KMS-11 (cell line): ENCODE measurements around the gene IGSF23.

Experiments
- H2AFZ ChIP-seq: fragments of 200-600 bp; sonication (generic); 2 replicates; pipeline ENCODE4 v1.6.1; 2016; ENCODE audit warnings: antibody characterized with exemption, mixed run types, low read depth
- H3K27ac ChIP-seq: fragments of 200-600 bp; sonication (generic); 2 replicates; pipeline ENCODE4 v1.6.1; 2016; ENCODE audit warnings: mild to moderate bottlenecking, mixed run types
- H3K27me3 ChIP-seq: fragments of 200-600 bp; sonication (generic); 2 replicates; pipeline ENCODE4 v1.6.1; 2017; ENCODE audit warnings: mild to moderate bottlenecking, low read depth, mixed run types, moderate library complexity; ENCODE audit not compliant: insufficient read depth
- H3K36me3 ChIP-seq: fragments of 200-600 bp; sonication (generic); 2 replicates; pipeline ENCODE4 v1.6.1; 2017; ENCODE audit warnings: mild to moderate bottlenecking, mixed run types; ENCODE audit not compliant: insufficient read depth
- H3K4me1 ChIP-seq: fragments of 200-600 bp; sonication (generic); 2 replicates; pipeline ENCODE4 v1.6.1; 2016; ENCODE audit warnings: mild to moderate bottlenecking, low read depth, mixed run types; ENCODE audit not compliant: poor library complexity, severe bottlenecking
- H3K4me2 ChIP-seq: fragments of 200-600 bp; sonication (generic); 2 replicates; pipeline ENCODE4 v1.7.0; 2016; ENCODE audit warnings: mild to moderate bottlenecking, mixed run types
- H3K4me3 ChIP-seq: fragments of 200-600 bp; sonication (generic); IDR thresholded peaks from 2 replicates; pipeline ENCODE4 v1.6.1; 2017; ENCODE audit warnings: low read depth, low read length, mixed read lengths; ENCODE audit not compliant: insufficient read depth
- H3K79me2 ChIP-seq: fragments of 200-600 bp; sonication (generic); 2 replicates; pipeline ENCODE4 v1.6.1; 2016; ENCODE audit warnings: low read depth, mixed run types; ENCODE audit not compliant: insufficient read depth
- H3K9ac ChIP-seq: fragments of 200-600 bp; sonication (generic); 2 replicates; pipeline ENCODE4 v1.6.1; 2016; ENCODE audit warnings: mild to moderate bottlenecking, mixed run types
- H4K20me1 ChIP-seq: fragments of 200-600 bp; sonication (generic); 2 replicates; pipeline ENCODE4 v1.6.1; 2016; ENCODE audit warnings: mild to moderate bottlenecking, mixed run types; ENCODE audit not compliant: insufficient read depth
- CTCF ChIP-seq: fragments of 200-600 bp; sonication (generic); conservative IDR thresholded peaks from 2 replicates; pipeline ENCODE4 v1.6.1; 2017; ENCODE audit warnings: low read depth, mild to moderate bottlenecking, antibody characterized with exemption, low read length, moderate library complexity, mixed read lengths

IGSF23 gene

GRCh38 chr19:44600466-44600865 is 12.9 kb upstream of the IGSF23 start:
- Histone ChIP-seq H3K27ac (no peak overlapping the region), H3K36me3 (no peaks in the 10 kb centered on the region), H3K4me2 (no peak overlapping the region), H4K20me1 (no peaks in the 10 kb centered on the region), H3K79me2 (no peaks in the 10 kb centered on the region), H3K4me3 (no peak overlapping the region), H3K4me1 (no peaks in the 10 kb centered on the region), H3K9ac (no peak overlapping the region), H2AFZ (no peak overlapping the region), H3K27me3 (0 out of 2 replicates have a peak, but pooled peaks cover 3% of the 10 kb centered on the region)
- TF ChIP-seq CTCF: no peak

- H3K79me2 ChIP-seq: no peaks in the 10 kb centered on the region
- H3K27me3 ChIP-seq: 0 out of 2 replicates have a peak, but pooled peaks cover 3% of the 10 kb centered on the region
- H3K4me3 ChIP-seq: no peak overlapping the region
- no peaks in the 10 kb centered on the region for H4K20me1 ChIP-seq
- H3K4me2 ChIP-seq: no peak overlapping the region
- H3K36me3 ChIP-seq: no peaks in the 10 kb centered on the region
- no peaks in the 10 kb centered on the region for H3K4me1 ChIP-seq
- H2AFZ ChIP-seq: no peak overlapping the region
- TF ChIP-seq CTCF: no peak
- no peak overlapping the region for H3K27ac ChIP-seq
- H3K9ac ChIP-seq: no peak overlapping the region
Measured at GRCh38 chr19:44602081-44602480, 11.3 kb upstream of the IGSF23 start.

GRCh38 chr19:44603201-44603945 is 10.0 kb upstream of the IGSF23 start:
- Histone ChIP-seq H3K79me2 (no peaks in the 10 kb centered on the region), H3K36me3 (no peaks in the 10 kb centered on the region), H3K4me3 (no peak overlapping the region), H3K4me1 (no peaks in the 10 kb centered on the region), H3K4me2 (no peak overlapping the region), H2AFZ (no peak overlapping the region), H3K27ac (no peak overlapping the region), H4K20me1 (no peaks in the 10 kb centered on the region), H3K27me3 (0 out of 2 replicates have a peak, but pooled peaks cover 3% of the 10 kb centered on the region), H3K9ac (no peak overlapping the region)
- no peak for TF ChIP-seq CTCF

- no peak for TF ChIP-seq CTCF
- H3K9ac ChIP-seq: no peak overlapping the region
- no peaks in the 10 kb centered on the region for H3K36me3 ChIP-seq
- H3K79me2 ChIP-seq: no peaks in the 10 kb centered on the region
- no peak overlapping the region for H2AFZ ChIP-seq
- H3K4me1 ChIP-seq: no peaks in the 10 kb centered on the region
- no peaks in the 10 kb centered on the region for H4K20me1 ChIP-seq
- no peak overlapping the region for H3K4me3 ChIP-seq
- H3K27ac ChIP-seq: no peak overlapping the region
- 0 out of 2 replicates have a peak, but pooled peaks cover 3% of the 10 kb centered on the region for H3K27me3 ChIP-seq
- no peak overlapping the region for H3K4me2 ChIP-seq
Measured at GRCh38 chr19:44604241-44604640, 9.1 kb upstream of the IGSF23 start.
